ENCODE results near the gene SPNS1. TPM values are rescaled to one million over a fixed set of nuclear protein-coding genes. Genes with fewer than 3 reads are reported as not detected.
"Not testable (repeated sequence)": the region's sequence is repeated elsewhere in the genome, so short reads cannot be mapped to it uniquely, and the experiment has no call there.

The SPNS1 gene
- total RNA-seq, 2 experiments from 2014 or later = 20.6 to 24.7 TPM

DNA sequence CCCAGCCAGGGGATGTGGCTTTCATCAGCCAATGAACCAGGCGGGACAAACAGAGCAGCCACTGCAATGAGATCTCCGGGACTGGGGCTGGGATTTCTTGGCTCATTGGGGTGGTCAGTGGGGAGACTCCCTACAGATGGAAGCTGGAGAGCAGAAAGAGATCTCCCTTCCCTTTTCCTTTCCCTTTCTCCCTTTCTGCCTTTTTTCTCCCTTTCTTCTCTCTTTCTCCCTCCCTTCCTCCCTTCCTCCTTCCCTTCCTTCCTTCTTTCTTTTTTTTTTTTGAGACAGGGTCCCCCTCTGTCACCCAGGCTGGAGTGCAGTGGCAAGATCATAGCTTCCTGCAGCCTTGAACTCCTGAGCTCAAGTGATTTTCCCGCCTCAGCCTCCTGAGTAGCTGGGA, 24.3 kb downstream of the SPNS1 start:
- ChIA-PET CTCF (interaction anchor here (0.8 kb wide), 1 partner anchor 12 kb away, joined by 3 read pairs; no protein-coding TSS in a partner anchor), POLR2A (interaction anchor here (1.2 to 2.9 kb wide), 4 partner anchors 9 to 13 kb away, joined by 3 to 11 read pairs (median 4); no protein-coding TSS in a partner anchor)
- no peaks in the 10 kb centered on the region for H3K9me3 Mint-ChIP-seq
- peaks cover 2% of the 10 kb centered on the region for H3K4me1 Mint-ChIP-seq
- H3K27ac Mint-ChIP-seq = no peak overlapping the region
- no peaks in the 10 kb centered on the region for H3K36me3 Mint-ChIP-seq (ENCODE audit: low read depth)
- no peak for DNase-seq
- H3K4me3 Mint-ChIP-seq = no peak overlapping the region
- H3K27me3 Mint-ChIP-seq = no peaks in the 10 kb centered on the region

DNA sequence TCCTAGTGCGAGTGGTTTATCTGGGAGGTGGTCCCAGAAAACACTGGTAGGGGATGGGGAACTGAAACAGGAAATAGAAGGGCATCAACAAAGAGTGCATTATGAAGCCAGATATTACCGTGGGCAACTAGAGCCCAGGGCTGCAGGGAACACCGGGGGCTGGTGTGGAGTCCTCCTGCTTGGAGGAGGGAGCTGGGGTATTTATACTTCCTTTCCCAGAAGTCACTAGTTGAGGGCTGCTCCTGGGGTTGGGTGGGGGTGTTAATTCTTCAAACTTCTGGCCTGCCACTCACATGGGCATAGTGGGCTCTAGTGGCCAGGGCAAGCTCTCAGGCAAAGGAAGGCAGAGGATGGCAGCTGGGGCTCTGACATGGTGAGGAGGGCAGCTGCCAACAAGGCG, 25.0 kb downstream of the SPNS1 start:
- no peak overlapping the region for H3K27ac Mint-ChIP-seq

DNA sequence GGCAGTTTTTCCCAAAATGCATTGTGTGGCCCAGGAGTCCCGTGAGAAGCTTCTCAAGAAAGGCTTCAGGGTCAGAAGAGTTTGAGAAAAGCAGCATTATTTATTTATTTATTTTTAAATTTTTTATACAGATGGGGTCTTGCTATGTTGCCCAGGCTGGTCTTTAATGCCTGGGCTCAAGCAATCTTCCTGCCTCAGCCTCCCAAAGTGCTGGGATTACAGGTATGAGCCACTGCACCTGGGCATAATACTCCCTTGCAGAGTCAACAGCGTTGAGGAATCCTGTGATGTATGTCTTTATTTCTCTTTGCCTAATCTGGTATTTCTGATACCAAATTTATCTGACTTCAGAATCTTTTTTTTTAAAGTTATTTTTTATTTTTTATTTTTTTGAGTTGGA, 25.4 kb downstream of the SPNS1 start:
- H3K36me3 Mint-ChIP-seq (ENCODE audit: low read depth) = no peaks in the 10 kb centered on the region

More for the DNA sequence above, 25.0 kb downstream of the SPNS1 start:
- Mint-ChIP-seq H3K4me3 (no peak overlapping the region), H3K27me3 (no peaks in the 10 kb centered on the region), H3K36me3 (ENCODE audit: low read depth) (no peaks in the 10 kb centered on the region), H3K4me1 (peaks cover 4% of the 10 kb centered on the region), H3K9me3 (no peaks in the 10 kb centered on the region)
- ChIA-PET CTCF (interaction anchor here (1.0 to 2.1 kb wide), 2 partner anchors 11 to 55 kb away, joined by 3 to 5 read pairs; no protein-coding TSS in a partner anchor), POLR2A (interaction anchor here (0.8 to 2.9 kb wide), 4 partner anchors 8 to 74 kb away, joined by 3 to 11 read pairs (median 4); partner anchors contain the start of gene RABEP2)
- no peak for DNase-seq

GRCh38 chr16:29004496-29005139, 30.0 kb downstream of the SPNS1 start:
- POLR2A ChIA-PET; H3K27ac Mint-ChIP-seq; H3K9me3 Mint-ChIP-seq; H3K36me3 Mint-ChIP-seq (ENCODE audit: low read depth); DNase-seq; H3K4me3 Mint-ChIP-seq; CTCF ChIA-PET; H3K27me3 Mint-ChIP-seq: not testable (repeated sequence)
- peaks cover 32% of the 10 kb centered on the region for H3K4me1 Mint-ChIP-seq

More for the DNA sequence above, 25.4 kb downstream of the SPNS1 start:
- H3K9me3 Mint-ChIP-seq = no peaks in the 10 kb centered on the region
- no peaks in the 10 kb centered on the region for H3K27me3 Mint-ChIP-seq
- ChIA-PET POLR2A (interaction anchor here (0.8 to 2.9 kb wide), 4 partner anchors 8 to 75 kb away, joined by 3 to 11 read pairs (median 4); partner anchors contain the start of gene RABEP2), CTCF (interaction anchor here (1.0 to 2.1 kb wide), 2 partner anchors 11 to 55 kb away, joined by 3 to 5 read pairs; no protein-coding TSS in a partner anchor)
- peaks cover 5% of the 10 kb centered on the region for H3K4me1 Mint-ChIP-seq
- no peak overlapping the region for H3K4me3 Mint-ChIP-seq
- H3K27ac Mint-ChIP-seq = no peak overlapping the region
- no peak for DNase-seq

GRCh38 chr16:29007730-29008593, 33.4 kb downstream of the SPNS1 start:
- Mint-ChIP-seq H3K4me3 (no peak overlapping the region), H3K36me3 (ENCODE audit: low read depth) (no peaks in the 10 kb centered on the region), H3K9me3 (no peaks in the 10 kb centered on the region), H3K4me1 (peaks cover 51% of the 10 kb centered on the region), H3K27ac (peak overlapping the region; percentile 88), H3K27me3 (no peaks in the 10 kb centered on the region)
- ChIA-PET CTCF (interaction anchor here (0.9 to 1.7 kb wide), 3 partner anchors 19 to 30 kb away, joined by 3 to 4 read pairs (median 3); no protein-coding TSS in a partner anchor), POLR2A (interaction anchor here (0.6 to 3.2 kb wide), 10 partner anchors 9 to 919 kb away, joined by 3 to 44 read pairs (median 6); partner anchors contain the start of gene LAT)
- DNase-seq = peak; percentile 80

GRCh38 chr16:29009050-29009837, 34.7 kb downstream of the SPNS1 start:
- peak; percentile 44 for DNase-seq
- POLR2A ChIA-PET = interaction anchor here (0.6 to 3.2 kb wide), 4 partner anchors 11 to 66 kb away, joined by 3 to 44 read pairs (median 7); partner anchors contain the start of gene LAT
- CTCF ChIA-PET = interaction anchor here (0.7 to 1.7 kb wide), 3 partner anchors 15 to 744 kb away, joined by 3 to 4 read pairs (median 4); no protein-coding TSS in a partner anchor
- Mint-ChIP-seq H3K9me3 (no peaks in the 10 kb centered on the region), H3K36me3 (ENCODE audit: low read depth) (no peaks in the 10 kb centered on the region), H3K4me1 (peaks cover 59% of the 10 kb centered on the region), H3K27me3 (no peaks in the 10 kb centered on the region), H3K4me3 (peak overlapping the region; percentile 61), H3K27ac (peak overlapping the region; percentile 88)

GRCh38 chr16:29009838-29010166, 35.2 kb downstream of the SPNS1 start:
- Mint-ChIP-seq H3K4me1 (peaks cover 61% of the 10 kb centered on the region), H3K9me3 (no peaks in the 10 kb centered on the region), H3K27ac (peak overlapping the region; percentile 88), H3K36me3 (ENCODE audit: low read depth) (no peaks in the 10 kb centered on the region), H3K27me3 (no peaks in the 10 kb centered on the region), H3K4me3 (no peak overlapping the region)
- ChIA-PET CTCF (interaction anchor here (1.1 to 1.2 kb wide), 2 partner anchors 16 to 19 kb away, joined by 3 to 4 read pairs; no protein-coding TSS in a partner anchor), POLR2A (interaction anchor here (1.0 to 1.5 kb wide), 2 partner anchors 18 to 23 kb away, joined by 3 to 5 read pairs; no protein-coding TSS in a partner anchor)
- DNase-seq = no peak

DNA sequence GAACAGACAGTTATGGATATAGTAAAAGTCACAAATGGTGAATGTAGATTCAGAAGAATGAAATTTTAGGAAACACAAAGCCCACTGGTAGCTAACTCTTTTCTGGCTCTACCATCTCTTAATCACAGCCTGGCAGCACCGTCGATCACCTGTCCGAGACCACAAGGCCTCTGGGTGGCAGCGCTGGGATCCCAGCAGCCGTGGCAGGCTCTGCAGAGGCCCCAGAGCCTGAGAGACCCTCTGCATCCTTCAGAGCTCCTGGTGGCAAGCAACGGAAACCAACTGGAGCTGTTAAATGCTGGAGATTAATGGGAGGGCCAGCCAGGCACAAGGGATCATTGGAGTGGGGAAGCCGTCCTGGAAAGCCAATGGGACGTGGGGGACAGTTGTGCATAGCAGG, 36.5 kb downstream of the SPNS1 start:
- H3K27ac Mint-ChIP-seq = peak overlapping the region; percentile 47
- no peaks in the 10 kb centered on the region for H3K27me3 Mint-ChIP-seq
- peaks cover 58% of the 10 kb centered on the region for H3K4me1 Mint-ChIP-seq
- no peaks in the 10 kb centered on the region for H3K36me3 Mint-ChIP-seq (ENCODE audit: low read depth)
- H3K9me3 Mint-ChIP-seq = no peaks in the 10 kb centered on the region
- H3K4me3 Mint-ChIP-seq = no peak overlapping the region
- no peak for DNase-seq
- CTCF ChIA-PET = interaction anchor here (0.7 to 0.8 kb wide), 3 partner anchors 11 to 1772 kb away, joined by 3 read pairs; no protein-coding TSS in a partner anchor
- POLR2A ChIA-PET = interaction anchor here (1.7 kb wide), 1 partner anchor 10 kb away, joined by 4 read pairs; no protein-coding TSS in a partner anchor

DNA sequence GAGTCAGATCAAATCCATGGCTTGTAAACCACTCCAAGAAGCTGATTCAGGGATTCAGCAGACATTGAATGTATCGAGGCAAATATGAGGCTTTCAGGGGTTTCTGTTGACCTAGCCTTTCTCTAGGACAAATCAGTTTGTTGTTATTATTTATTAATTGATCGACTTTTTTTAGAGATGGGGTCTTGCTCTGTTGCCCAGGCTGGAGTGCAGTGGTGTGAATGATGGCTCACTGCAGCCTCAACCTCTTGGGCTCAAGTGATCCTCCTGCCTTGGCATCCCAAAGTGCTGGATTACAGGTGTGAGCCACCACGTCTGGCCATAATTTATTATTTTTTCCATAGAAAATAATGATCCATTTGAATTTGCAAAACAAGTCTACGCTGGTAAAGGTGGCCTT, 37.3 kb downstream of the SPNS1 start:
- H3K9me3 Mint-ChIP-seq = no peaks in the 10 kb centered on the region
- DNase-seq = no peak
- CTCF ChIA-PET = interaction anchor here (0.8 kb wide), 1 partner anchor 13 kb away, joined by 3 read pairs; no protein-coding TSS in a partner anchor
- H3K4me1 Mint-ChIP-seq = peaks cover 54% of the 10 kb centered on the region
- POLR2A ChIA-PET = interaction anchor here (1.7 kb wide), 1 partner anchor 9 kb away, joined by 4 read pairs; no protein-coding TSS in a partner anchor
- H3K27ac Mint-ChIP-seq = no peak overlapping the region
- no peaks in the 10 kb centered on the region for H3K36me3 Mint-ChIP-seq (ENCODE audit: low read depth)
- no peaks in the 10 kb centered on the region for H3K27me3 Mint-ChIP-seq
- H3K4me3 Mint-ChIP-seq = no peak overlapping the region

GRCh38 chr16:29012913-29013553, 38.5 kb downstream of the SPNS1 start:
- H3K4me1 Mint-ChIP-seq = peaks cover 46% of the 10 kb centered on the region
- H3K27ac Mint-ChIP-seq = peak overlapping the region; percentile 85
- H3K27me3 Mint-ChIP-seq = no peaks in the 10 kb centered on the region
- no peak overlapping the region for H3K4me3 Mint-ChIP-seq
- H3K36me3 Mint-ChIP-seq (ENCODE audit: low read depth) = no peaks in the 10 kb centered on the region
- no peaks in the 10 kb centered on the region for H3K9me3 Mint-ChIP-seq
- no peak for DNase-seq
- CTCF ChIA-PET = interaction anchor here (1.2 kb wide), 1 partner anchor 12 kb away, joined by 3 read pairs; no protein-coding TSS in a partner anchor
- POLR2A ChIA-PET = interaction anchor here (1.0 to 1.3 kb wide), 2 partner anchors 16 to 26 kb away, joined by 3 to 4 read pairs; no protein-coding TSS in a partner anchor

DNA sequence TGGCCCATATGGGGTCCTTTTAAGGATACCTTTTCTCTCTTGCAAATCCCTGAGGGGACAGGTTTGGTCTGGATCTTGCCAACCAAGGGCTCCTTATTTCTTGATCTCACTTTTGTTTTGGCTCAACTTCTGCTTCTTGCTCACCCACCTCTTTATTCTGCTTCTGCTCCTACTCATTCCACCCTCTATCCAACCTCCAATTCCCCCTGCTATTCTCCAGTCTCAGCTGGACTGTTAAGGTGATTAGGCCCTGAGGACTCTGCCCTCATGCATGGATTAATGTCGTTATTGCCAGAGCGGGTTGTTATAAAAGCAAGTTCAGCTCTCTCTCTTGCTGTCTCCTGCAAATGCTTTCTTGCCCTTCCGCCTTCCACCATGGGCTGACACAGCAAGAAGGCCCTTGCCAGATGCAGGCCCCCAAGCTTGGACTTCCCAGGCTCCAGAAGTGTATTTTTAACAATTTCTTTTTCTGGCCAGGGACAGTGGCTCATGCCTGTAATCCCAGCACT, 40.0 kb downstream of the SPNS1 start:
- Mint-ChIP-seq H3K4me1 (peaks cover 31% of the 10 kb centered on the region), H3K27ac (no peak overlapping the region)

More for the DNA sequence above, 40.0 kb downstream of the SPNS1 start:
- no peak for DNase-seq
- POLR2A ChIA-PET = interaction anchor here (0.8 to 1.3 kb wide), 2 partner anchors 15 to 28 kb away, joined by 3 read pairs; no protein-coding TSS in a partner anchor
- H3K27me3 Mint-ChIP-seq = no peaks in the 10 kb centered on the region
- H3K4me3 Mint-ChIP-seq = no peak overlapping the region
- CTCF ChIA-PET = no interaction called here
- H3K36me3 Mint-ChIP-seq (ENCODE audit: low read depth) = no peaks in the 10 kb centered on the region
- H3K9me3 Mint-ChIP-seq = no peaks in the 10 kb centered on the region
